Hepatocyte (in vitro differentiated cells): Measurements from ENCODE around the gene ADAM12.

Source experiments
- EZH2phosphoT487 ChIP-seq: fragments of 200-600 bp; sonication (generic); IDR thresholded peaks from one replicate; pipeline ENCODE4 v1.6.1; 2018; ENCODE audit warnings: antibody characterized with exemption, mild to moderate bottlenecking, low read depth, moderate library complexity; ENCODE audit not compliant: unreplicated experiment, severe bottlenecking
- TF ChIP-seq, protein P1 (sequence below): fragments of 200-600 bp; sonication (generic); IDR thresholded peaks from 2 replicates; pipeline ENCODE4 v1.5.1; 2016; ENCODE audit warnings: antibody characterized with exemption, mild to moderate bottlenecking; ENCODE audit not compliant: poor library complexity

GRCh38 chr10:126332576-126332975 is 55.7 kb downstream of the ADAM12 start:
- TF ChIP-seq, protein P1, sequence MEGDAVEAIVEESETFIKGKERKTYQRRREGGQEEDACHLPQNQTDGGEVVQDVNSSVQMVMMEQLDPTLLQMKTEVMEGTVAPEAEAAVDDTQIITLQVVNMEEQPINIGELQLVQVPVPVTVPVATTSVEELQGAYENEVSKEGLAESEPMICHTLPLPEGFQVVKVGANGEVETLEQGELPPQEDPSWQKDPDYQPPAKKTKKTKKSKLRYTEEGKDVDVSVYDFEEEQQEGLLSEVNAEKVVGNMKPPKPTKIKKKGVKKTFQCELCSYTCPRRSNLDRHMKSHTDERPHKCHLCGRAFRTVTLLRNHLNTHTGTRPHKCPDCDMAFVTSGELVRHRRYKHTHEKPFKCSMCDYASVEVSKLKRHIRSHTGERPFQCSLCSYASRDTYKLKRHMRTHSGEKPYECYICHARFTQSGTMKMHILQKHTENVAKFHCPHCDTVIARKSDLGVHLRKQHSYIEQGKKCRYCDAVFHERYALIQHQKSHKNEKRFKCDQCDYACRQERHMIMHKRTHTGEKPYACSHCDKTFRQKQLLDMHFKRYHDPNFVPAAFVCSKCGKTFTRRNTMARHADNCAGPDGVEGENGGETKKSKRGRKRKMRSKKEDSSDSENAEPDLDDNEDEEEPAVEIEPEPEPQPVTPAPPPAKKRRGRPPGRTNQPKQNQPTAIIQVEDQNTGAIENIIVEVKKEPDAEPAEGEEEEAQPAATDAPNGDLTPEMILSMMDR: no peak
- TF ChIP-seq EZH2phosphoT487: no peak
